Kidney epithelial cell (primary cell): Measurements from ENCODE around the gene NUDC. TPM values are rescaled to one million over a fixed set of nuclear protein-coding genes. Genes with fewer than 3 reads are reported as not detected.

Source experiments
- DNase-seq: peaks from one replicate; pipeline ENCODE4 v3.0.0-alpha.2; 2010; ENCODE audit warnings: low read depth
- H3K27me3 ChIP-seq: 2 replicates; pipeline ENCODE4 v1.6.0; 2011; ENCODE audit warnings: low read length; ENCODE audit not compliant: control insufficient read depth, insufficient read depth
- H3K36me3 ChIP-seq: 2 replicates; pipeline ENCODE4 v1.5.1; 2011; ENCODE audit warnings: low read length; ENCODE audit not compliant: control insufficient read depth, insufficient read depth
- H3K4me3 ChIP-seq: 2 replicates; pipeline ENCODE4 v1.5.1; 2011; ENCODE audit warnings: low read depth, mild to moderate bottlenecking, control low read depth, low read length
- total RNA-seq: library from RNA; depleted of rRNA; stranded (reverse); fragments of >200 nt; gene quantifications from 2 replicates; pipeline ENCODE4 v1.2.3, GENCODE V29; 2015
- TF ChIP-seq, protein P1 (sequence below): IDR thresholded peaks from 2 replicates; pipeline ENCODE4 v1.5.1; 2011; ENCODE audit warnings: mild to moderate bottlenecking, moderate library complexity, low read length, control low read depth, inconsistent platforms; ENCODE audit not compliant: insufficient read depth, poor library complexity, severe bottlenecking

NUDC gene
- total RNA-seq, 1 donor from 2014 or later = 123 TPM

DNA sequence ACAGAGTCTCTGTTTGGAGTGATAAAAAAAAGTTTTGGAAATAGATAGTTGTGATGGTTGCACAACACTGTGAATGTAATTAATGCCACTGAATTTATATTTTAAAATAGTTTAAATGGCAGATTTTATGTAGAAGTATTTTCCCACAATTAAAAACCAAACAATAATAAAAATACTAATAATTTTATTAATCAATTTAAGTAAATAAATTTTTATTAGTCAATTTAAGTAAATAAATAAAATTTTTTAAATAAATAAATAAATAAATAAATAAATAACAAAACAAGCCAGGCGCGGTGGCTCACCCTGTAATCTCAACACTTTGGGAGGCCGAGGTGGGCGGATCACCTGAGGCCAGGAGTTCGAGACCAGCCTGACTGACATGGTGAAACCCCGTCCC lies 43.7 kb downstream of the NUDC start:
- Histone ChIP-seq H3K4me3 (no peak overlapping the region), H3K36me3 (no peaks in the 10 kb centered on the region), H3K27me3 (no peaks in the 10 kb centered on the region)
- TF ChIP-seq, protein P1, sequence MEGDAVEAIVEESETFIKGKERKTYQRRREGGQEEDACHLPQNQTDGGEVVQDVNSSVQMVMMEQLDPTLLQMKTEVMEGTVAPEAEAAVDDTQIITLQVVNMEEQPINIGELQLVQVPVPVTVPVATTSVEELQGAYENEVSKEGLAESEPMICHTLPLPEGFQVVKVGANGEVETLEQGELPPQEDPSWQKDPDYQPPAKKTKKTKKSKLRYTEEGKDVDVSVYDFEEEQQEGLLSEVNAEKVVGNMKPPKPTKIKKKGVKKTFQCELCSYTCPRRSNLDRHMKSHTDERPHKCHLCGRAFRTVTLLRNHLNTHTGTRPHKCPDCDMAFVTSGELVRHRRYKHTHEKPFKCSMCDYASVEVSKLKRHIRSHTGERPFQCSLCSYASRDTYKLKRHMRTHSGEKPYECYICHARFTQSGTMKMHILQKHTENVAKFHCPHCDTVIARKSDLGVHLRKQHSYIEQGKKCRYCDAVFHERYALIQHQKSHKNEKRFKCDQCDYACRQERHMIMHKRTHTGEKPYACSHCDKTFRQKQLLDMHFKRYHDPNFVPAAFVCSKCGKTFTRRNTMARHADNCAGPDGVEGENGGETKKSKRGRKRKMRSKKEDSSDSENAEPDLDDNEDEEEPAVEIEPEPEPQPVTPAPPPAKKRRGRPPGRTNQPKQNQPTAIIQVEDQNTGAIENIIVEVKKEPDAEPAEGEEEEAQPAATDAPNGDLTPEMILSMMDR = no peak
- no peak for DNase-seq

DNA sequence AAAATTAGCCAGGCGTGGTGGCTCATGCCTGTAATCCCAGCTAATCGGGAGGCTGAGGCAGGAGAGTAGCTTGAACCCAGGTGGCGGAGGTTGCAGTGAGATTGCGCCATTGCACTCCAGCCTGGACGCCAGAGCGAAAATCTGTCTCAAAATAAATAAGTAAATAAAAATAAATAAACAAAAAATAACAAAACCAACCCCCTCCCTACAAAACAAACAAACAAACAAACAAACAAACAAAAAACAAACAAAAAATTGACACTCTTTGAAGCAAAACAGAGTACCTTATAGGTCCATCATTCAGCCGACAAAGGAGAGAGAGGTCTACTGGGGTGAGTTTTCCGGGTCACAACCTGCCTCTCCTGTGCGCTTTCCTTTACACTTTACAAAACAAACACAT lies 44.1 kb downstream of the NUDC start:
- Histone ChIP-seq H3K36me3 (no peaks in the 10 kb centered on the region), H3K4me3 (no peak overlapping the region), H3K27me3 (no peaks in the 10 kb centered on the region)
- DNase-seq = no peak
- TF ChIP-seq, protein P1 = no peak

DNA sequence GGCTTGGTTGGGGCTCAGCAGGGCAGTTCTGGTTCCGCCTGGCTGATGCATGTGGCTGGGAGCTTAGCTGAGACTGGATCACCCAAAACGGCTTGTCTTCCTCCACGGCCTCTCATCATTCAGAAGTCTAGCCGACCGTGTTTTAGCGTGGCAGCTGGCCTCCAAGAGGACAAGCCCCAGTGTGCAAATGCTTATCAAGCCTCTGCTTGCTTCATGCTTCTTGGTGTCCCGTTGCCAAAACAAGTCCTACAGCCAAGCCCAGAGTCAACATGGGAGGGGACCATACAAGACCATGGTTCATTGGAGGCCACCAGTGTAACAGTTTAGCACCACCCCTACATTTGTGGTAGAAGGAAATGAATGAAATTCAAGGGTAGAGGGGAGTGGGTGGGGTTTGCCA lies 49.3 kb downstream of the NUDC start:
- DNase-seq = no peak
- H3K4me3 ChIP-seq = no peak overlapping the region
- H3K27me3 ChIP-seq = no peaks in the 10 kb centered on the region
- no peaks in the 10 kb centered on the region for H3K36me3 ChIP-seq
- TF ChIP-seq, protein P1 = no peak

DNA sequence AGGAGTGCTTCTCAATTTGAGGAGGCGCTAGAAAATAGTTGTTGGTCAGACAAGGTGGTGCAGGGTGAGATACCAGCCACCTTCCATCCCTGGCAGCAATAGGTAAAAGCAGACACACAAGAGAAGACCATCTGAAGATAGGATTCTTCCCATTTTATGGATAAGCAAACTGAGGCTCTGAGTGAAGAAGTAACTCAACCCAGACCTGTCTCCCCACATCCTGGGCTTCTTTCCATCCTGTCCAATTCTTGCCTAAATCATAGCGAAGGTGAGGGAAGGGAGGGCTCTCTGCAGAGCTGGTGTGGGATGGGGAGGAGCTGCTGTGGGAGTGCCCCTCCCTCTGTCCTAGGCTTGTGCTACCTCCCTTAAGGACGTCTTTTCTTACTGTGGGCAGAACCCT lies 50.0 kb downstream of the NUDC start:
- Histone ChIP-seq H3K27me3 (no peaks in the 10 kb centered on the region), H3K4me3 (no peak overlapping the region), H3K36me3 (no peaks in the 10 kb centered on the region)
- no peak for DNase-seq
- TF ChIP-seq, protein P1 = no peak

DNA sequence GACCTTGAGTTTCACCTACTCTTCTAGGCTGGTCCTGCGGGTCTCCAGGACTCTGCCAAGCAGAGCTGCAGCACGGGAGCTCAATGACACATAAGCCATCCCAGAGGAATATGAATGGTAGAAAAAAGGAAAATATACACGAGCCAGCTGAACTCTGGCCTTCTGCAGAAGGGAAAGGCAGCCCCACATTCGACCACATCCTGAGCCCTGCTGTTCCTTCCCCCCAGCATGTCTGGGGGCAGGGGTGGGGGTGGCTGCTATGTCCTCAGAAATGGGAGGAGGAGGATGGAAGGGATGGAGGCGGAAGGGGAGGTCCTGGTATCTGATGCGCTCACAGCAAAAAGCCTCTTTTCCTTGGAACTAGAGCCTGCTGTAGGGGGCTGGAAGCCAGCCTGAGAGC lies 50.8 kb downstream of the NUDC start:
- no peak overlapping the region for H3K4me3 ChIP-seq
- H3K36me3 ChIP-seq = no peaks in the 10 kb centered on the region
- DNase-seq = no peak
- TF ChIP-seq, protein P1 = no peak
- H3K27me3 ChIP-seq = no peaks in the 10 kb centered on the region

DNA sequence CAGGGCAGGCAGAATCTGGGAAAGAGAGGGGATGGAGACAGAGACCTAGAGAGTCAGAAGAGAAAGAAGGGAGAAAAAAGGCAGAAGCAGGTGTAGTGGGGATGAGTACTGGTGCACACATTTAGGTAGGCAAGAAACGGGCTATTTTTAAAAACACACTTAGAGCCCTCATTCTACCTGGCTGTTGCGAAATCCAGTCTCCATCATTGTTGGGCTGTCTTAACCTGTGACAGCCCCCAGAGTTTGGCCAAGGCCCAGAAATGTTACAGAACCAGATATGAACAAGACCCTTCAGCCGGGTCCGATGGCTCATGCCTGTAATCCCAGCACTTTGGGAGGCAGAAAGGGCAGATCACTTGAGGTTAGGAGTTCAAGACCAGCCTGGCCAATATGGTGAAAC lies 51.3 kb downstream of the NUDC start:
- no peak for DNase-seq
- H3K4me3 ChIP-seq = no peak overlapping the region
- no peaks in the 10 kb centered on the region for H3K27me3 ChIP-seq
- H3K36me3 ChIP-seq = no peaks in the 10 kb centered on the region
- TF ChIP-seq, protein P1 = no peak
